Rectal smooth muscle tissue (tissue), 1 donor: ENCODE results near the gene ADGRE3.
"Not testable (repeated sequence)": the region's sequence is repeated elsewhere in the genome, so short reads cannot be mapped to it uniquely, and the experiment has no call there.

Experiments
- H3K27ac ChIP-seq: one replicate; pipeline ENCODE4 v1.7.0; 2013; ENCODE audit warnings: low read depth, low read length, inconsistent platforms
- H3K27me3 ChIP-seq: one replicate; pipeline ENCODE4 v1.7.0; 2013; ENCODE audit warnings: low read length; ENCODE audit not compliant: control insufficient read depth, insufficient read depth
- H3K36me3 ChIP-seq: one replicate; pipeline ENCODE4 v1.7.0; 2013; ENCODE audit warnings: low read length; ENCODE audit not compliant: control insufficient read depth, insufficient read depth
- H3K4me1 ChIP-seq: one replicate; pipeline ENCODE4 v1.7.0; 2013; ENCODE audit warnings: low read length; ENCODE audit not compliant: control insufficient read depth, insufficient read depth
- H3K4me3 ChIP-seq: one replicate; pipeline ENCODE4 v1.7.0; 2013; ENCODE audit warnings: low read length
- H3K9ac ChIP-seq: one replicate; pipeline ENCODE4 v1.7.0; 2013; ENCODE audit warnings: low read length

The ADGRE3 gene

DNA sequence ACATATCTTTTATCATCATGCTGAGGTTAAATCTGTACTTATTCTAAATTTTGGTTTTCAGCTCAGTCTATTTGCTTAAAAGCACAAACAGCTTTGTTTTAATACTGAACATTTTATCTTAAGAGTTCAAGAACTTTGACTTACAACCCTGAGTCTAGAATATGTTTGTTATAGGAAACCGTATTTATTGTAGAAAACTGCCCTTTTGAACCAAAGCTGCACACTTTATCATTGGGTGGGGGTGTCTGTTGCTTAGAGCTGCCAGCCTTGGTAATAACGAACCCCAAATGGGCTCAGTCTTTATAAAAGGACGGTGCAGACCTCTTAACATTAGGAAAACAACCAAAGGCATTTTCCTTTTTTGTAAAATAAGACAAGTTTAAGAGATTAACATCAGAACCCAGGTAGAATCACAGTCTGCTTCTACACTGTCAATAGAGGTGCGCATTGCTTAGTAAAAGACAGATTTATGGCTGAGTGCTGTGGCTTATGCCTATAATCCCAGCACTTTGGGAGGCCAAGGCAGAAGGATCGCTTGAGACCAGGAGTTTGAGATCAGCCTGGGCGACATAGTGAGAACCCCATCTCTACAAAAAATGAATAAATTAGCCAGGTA, 14.7 kb downstream of the ADGRE3 start:
- H3K27ac ChIP-seq: no peak overlapping the region
- no peaks in the 10 kb centered on the region for H3K27me3 ChIP-seq
- no peaks in the 10 kb centered on the region for H3K4me1 ChIP-seq
- H3K4me3 ChIP-seq: no peak overlapping the region
- H3K36me3 ChIP-seq: no peaks in the 10 kb centered on the region
- H3K9ac ChIP-seq: no peak overlapping the region

DNA sequence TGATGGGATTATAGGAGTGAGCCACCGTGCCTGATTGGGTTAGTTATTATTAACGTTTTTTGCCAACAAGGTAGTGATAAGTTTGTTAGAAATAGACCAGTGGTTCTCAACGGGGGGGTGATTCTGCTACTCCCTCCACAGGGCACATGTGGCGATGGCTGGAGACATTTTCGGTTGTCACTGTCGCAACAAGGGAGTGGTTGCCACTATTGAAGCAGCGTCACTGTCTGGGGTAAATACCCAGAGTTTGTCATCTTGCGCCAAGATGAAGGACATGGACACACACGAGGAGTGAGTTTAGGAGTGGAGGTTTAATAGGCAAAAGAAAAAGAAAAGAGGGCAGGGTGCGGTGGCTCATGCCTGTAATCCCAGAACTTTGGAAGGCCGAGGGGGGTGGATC, 18.9 kb downstream of the ADGRE3 start:
- no peak overlapping the region for H3K9ac ChIP-seq
- H3K4me1 ChIP-seq: no peaks in the 10 kb centered on the region
- no peaks in the 10 kb centered on the region for H3K36me3 ChIP-seq
- H3K27me3 ChIP-seq: no peaks in the 10 kb centered on the region
- no peak overlapping the region for H3K4me3 ChIP-seq
- no peak overlapping the region for H3K27ac ChIP-seq

DNA sequence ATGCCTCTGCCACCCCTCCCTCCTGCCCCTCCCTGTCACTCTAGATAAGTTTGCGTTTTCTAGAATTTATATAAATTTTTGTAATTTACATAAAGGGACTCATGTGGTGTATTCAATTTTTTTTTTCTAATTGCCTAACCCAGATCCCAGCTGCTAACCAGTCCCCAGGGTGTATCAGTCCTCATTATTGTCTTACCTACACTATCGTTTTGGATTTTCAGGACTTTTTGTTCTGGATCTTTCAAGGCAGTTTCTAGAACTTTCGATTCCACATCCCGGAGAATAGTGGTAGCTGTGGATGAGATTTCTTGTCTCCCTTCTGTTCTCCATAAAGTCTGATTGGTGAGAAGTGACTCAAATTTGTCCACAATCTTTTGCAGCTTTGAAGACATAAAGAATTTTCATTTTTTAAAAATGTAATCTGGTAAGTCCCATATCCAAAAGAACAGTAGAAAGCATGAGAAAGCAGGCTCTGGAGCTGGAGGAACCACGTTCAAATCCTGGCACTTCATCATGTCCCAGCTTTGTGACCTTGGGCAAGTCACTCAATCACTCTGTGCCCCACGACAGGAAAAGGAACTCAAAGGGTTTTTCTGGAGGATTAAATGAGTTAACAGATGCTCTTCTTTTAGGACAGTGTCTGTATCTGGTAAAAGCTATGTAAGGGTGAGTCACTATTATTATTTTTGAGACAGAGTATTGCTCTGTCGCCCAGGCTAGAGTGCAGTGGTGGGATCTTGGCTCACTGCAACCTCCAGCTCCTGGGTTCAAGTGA, 19.7 kb downstream of the ADGRE3 start:
- Histone ChIP-seq H3K27me3 (no peaks in the 10 kb centered on the region), H3K9ac (no peak overlapping the region), H3K4me3 (no peak overlapping the region), H3K36me3 (no peaks in the 10 kb centered on the region), H3K4me1 (no peaks in the 10 kb centered on the region), H3K27ac (no peak overlapping the region)

DNA sequence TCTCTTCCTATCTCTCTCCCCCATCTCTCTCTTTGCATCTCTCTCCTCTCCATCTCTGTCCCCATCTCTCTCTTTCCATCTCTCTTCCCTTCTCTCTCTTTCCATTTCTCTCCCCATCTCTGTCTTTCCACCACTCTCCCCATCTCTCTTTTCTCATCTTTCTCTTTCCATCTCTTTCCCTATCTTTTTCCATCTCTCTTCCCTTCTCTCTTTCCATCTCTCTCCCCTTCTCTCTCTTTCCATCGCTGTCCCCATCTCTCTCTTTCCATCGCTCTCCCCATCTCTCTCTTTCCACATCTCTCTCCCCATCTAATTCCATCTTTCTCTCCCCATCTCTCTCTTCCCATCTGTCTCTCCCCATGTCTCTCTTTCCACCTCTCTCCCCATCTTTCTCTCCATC, 24.5 kb downstream of the ADGRE3 start:
- Histone ChIP-seq H3K27me3 (no peaks in the 10 kb centered on the region), H3K4me3 (no peak overlapping the region), H3K4me1 (no peaks in the 10 kb centered on the region), H3K9ac (no peak overlapping the region), H3K27ac (no peak overlapping the region), H3K36me3 (no peaks in the 10 kb centered on the region)

DNA sequence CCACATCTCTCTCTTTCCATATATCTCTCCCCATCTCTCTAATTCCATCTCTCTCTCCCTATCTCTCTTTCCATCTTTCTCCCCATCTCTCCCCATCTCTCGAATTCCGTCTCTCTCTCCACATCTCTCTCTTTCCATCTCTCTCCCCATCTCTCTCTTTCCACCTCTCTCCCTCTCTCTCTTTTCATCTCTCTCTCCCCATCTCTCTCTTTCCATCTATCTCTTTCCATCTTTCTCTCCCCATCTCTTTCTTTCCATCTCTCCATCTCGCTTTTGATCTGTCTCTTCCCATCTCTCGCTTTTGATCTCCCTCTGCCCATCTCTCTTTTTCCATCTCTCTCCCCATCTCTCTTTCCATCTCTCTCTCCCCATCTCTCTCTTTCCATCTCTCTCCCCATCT, 25.6 kb downstream of the ADGRE3 start:
- no peaks in the 10 kb centered on the region for H3K4me1 ChIP-seq
- H3K36me3 ChIP-seq: no peaks in the 10 kb centered on the region
- no peak overlapping the region for H3K9ac ChIP-seq
- no peaks in the 10 kb centered on the region for H3K27me3 ChIP-seq
- no peak overlapping the region for H3K4me3 ChIP-seq
- no peak overlapping the region for H3K27ac ChIP-seq

DNA sequence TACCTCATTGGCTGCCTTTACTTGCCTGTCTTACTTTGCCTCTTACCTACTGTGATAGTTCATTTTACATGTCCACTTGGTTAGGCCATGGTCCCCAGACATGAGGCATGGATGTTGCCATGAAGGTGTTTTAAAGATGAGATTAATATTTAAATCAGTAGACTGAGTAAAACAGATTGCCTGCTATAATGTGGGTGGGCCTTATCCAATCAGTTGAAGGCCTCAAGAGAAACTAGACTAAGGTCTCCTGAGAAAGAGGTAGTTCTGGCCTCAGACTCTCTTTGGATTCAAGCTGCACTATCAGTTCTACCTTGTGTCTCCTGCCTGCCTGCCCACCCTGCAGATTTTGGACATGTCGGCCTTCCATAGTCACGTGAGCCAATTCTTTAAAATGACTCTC, 26.1 kb downstream of the ADGRE3 start:
- no peaks in the 10 kb centered on the region for H3K27me3 ChIP-seq
- no peaks in the 10 kb centered on the region for H3K36me3 ChIP-seq
- no peaks in the 10 kb centered on the region for H3K4me1 ChIP-seq
- no peak overlapping the region for H3K4me3 ChIP-seq
- no peak overlapping the region for H3K27ac ChIP-seq
- H3K9ac ChIP-seq: no peak overlapping the region

DNA sequence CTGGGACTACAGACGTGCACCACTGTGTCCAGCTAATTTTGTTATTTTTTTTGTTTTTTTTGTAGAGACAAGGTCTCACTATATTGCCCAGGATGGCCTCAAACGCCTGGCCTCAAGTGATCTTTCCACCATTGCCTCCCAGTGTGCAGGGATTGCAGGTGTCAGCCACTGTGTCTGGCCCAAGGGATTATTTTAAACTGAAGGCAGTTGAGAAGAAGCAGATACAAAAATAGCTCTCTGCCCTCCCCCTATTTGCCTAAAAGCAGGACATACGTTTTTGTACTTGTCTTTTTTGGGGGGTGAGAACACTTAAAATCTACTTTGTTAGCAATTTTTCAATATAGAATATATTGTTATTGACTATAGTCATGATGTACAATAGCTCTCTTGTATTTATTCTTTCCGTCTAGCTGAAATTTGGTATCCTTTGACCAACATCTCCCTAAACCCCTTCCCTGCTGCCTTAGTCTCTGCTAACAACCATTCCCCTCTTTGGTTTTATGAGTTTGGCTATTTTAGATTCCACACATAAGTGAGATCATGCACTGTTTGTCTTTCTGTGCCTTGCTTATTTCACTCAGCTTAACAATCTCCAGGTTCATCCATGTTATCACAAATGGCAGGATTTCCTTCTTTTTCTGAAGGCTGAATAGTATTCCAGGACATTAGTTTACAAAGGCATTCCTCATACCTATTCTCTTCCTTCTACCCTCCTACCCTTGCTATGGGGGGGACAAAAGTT, 34.9 kb downstream of the ADGRE3 start:
- Histone ChIP-seq H3K9ac (no peak overlapping the region), H3K4me1 (peaks cover 3% of the 10 kb centered on the region), H3K27ac (peak overlapping the region; percentile 15), H3K27me3 (no peaks in the 10 kb centered on the region), H3K36me3 (no peaks in the 10 kb centered on the region), H3K4me3 (no peak overlapping the region)

DNA sequence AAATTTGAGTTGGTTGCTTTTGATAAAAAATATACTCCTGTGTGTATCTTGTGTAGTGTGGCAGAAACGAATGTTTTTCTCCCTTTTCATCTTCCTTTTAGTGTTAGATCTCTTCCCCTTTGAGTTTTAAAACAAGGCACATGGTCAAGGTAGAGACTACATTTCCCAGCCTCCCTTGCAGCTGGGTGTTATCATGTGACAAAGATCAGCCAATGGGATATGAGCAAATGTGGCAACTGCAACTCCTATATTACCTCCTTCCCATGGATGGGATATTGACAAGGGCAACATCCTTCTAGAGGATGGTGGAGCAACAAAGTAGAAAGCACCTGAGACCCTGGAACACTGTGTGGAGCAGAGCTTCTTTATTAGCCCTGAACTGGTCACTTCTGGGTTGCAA, 42.4 kb downstream of the ADGRE3 start:
- Histone ChIP-seq H3K4me3 (no peak overlapping the region), H3K27me3 (no peaks in the 10 kb centered on the region), H3K9ac (no peak overlapping the region), H3K27ac (no peak overlapping the region), H3K36me3 (no peaks in the 10 kb centered on the region), H3K4me1 (no peaks in the 10 kb centered on the region)

DNA sequence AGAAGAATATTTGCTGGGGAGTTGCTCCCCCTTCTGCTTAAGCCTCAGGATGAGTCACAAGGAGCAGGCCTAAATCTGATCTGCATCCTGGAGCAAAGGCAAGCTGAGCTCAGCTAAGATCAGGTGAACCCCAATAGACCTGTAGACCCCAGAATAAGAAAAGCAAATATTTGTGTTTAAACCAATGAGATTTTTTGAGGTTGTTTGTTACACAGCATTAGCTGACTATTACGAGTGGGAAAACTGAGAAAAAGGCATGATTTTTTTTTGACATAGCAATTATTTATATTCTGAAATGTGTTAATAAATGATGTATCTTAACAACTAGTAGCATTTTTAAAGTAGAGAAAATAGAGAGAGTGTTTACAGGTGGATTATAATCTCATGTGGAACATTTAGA, 45.1 kb downstream of the ADGRE3 start:
- Histone ChIP-seq H3K36me3 (no peaks in the 10 kb centered on the region), H3K4me1 (no peaks in the 10 kb centered on the region), H3K27me3 (no peaks in the 10 kb centered on the region), H3K27ac (no peak overlapping the region), H3K9ac (no peak overlapping the region), H3K4me3 (no peak overlapping the region)

DNA sequence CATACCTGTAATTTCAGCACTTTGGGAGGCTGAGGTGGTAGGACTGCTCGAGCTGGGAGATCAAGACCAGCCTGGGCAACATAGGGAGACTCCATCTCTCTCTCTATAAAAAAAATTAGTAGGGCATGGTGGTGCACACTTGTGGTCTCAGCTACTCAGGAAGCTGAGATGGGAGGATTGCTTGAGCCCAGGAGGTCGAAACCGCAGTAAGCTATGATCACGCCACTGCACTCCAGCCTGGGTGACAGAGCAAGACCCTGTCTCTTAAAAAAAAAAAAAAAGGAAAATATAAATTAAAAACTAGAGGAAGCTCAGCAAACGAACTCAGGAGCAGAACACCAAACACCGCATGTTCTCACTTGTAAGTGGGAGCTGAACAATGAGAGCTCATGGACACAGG, 50.2 kb downstream of the ADGRE3 start:
- not testable (repeated sequence) for H3K9ac ChIP-seq, H3K36me3 ChIP-seq, H3K4me1 ChIP-seq, H3K4me3 ChIP-seq, H3K27me3 ChIP-seq, H3K27ac ChIP-seq

DNA sequence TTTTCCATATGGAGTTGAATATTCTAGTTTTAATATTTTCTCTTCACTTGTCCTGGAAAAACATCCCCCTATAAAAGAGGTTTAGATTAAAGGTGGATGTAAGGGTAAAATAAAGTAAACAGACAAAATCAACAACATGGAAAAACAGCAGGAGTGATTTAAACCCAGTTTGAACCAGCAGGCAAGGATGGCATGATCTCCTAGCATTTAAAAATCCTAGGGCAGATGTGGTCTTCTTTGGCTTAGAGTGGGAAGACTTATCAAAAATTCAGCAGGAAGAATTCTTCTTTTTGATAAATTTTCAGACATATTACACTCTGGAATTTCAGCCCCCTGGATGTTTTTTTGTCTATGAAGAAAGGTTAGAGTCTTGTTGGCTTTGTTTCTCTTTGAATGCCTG, 55.2 kb downstream of the ADGRE3 start:
- Histone ChIP-seq H3K4me3 (no peak overlapping the region), H3K9ac (no peak overlapping the region), H3K4me1 (no peaks in the 10 kb centered on the region), H3K27ac (no peak overlapping the region), H3K36me3 (no peaks in the 10 kb centered on the region), H3K27me3 (no peaks in the 10 kb centered on the region)

DNA sequence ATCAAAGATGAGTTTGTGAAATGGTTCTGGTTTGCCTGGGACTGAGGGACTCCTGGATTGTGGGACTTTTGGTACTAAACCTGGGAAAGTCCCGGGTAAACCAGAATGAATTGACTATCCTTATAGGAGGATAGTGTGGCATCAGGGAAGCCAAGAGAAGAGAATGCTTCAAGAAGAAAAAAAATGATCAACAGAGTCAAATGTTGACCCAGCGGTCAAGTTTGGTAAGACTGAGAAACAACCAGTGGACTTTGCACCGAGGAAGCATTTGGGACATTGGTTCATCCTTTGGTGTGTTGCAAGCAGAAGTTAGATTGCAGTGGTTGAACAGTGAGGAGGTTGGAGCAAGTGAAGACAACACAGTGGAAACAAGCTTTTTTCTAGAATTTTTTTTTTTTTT, 58.2 kb downstream of the ADGRE3 start:
- Histone ChIP-seq H3K4me1 (no peaks in the 10 kb centered on the region), H3K9ac (no peak overlapping the region), H3K4me3 (no peak overlapping the region), H3K27me3 (no peaks in the 10 kb centered on the region), H3K27ac (no peak overlapping the region), H3K36me3 (no peaks in the 10 kb centered on the region)
